HG02623 (cell line): ENCODE measurements around the gene GPD1L.
A peak's percentile ranks its signal among the peaks of the same experiment; 100 is the strongest.
"Not testable (repeated sequence)": the region's sequence is repeated elsewhere in the genome, so short reads cannot be mapped to it uniquely, and the experiment has no call there.

ENCODE experiments used
- ATAC-seq: cut with Tn5 transposase; IDR thresholded peaks from one replicate; pipeline ENCODE4 v1.9.1; 2021; ENCODE audit warnings: moderate library complexity; ENCODE audit not compliant: unreplicated experiment

The GPD1L gene

DNA sequence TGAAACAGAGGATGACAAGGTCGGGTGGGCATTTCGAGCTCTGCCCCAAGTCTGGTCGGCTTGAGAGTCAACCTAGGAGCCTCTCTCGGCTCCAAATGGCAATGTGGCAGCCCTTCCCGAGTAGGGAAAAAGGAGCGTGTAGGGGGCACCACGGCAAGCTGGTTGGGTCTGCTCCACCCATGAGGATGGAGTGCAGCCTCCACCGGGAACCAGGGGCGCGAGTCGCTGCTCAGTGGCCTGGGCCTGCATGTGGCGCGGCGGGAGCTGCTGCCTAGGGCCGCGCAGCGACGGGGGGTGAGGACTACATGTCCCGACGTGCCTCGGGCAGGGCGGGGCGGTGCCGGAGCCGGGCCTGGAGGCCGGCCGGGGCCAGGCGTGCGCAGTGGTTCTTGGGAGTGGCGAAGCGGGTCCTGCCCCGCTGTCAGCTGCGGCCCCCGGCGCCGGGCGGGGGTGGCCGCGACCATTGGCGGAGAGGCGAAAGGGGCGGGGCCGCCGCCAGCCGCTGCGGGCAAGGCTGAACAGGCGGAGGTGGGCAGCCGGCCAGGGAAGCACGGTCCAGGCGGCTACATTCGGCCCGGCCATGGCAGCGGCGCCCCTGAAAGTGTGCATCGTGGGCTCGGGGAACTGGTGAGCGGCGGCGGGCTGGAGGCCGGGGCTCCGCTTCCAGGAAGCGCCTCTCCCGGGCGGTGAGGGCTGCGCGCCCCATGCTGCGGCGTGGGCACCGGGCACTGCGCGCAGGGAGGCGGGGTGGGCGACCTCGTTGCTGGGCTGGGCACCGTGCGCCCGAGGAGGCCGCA is at the start of gene GPD1L:
TSS of gene GPD1L (plus strand) at position 489 of the 797 bp plus-strand sequence. CDS start at position 581, 92 bp downstream.
- peak; percentile 100 for ATAC-seq

DNA sequence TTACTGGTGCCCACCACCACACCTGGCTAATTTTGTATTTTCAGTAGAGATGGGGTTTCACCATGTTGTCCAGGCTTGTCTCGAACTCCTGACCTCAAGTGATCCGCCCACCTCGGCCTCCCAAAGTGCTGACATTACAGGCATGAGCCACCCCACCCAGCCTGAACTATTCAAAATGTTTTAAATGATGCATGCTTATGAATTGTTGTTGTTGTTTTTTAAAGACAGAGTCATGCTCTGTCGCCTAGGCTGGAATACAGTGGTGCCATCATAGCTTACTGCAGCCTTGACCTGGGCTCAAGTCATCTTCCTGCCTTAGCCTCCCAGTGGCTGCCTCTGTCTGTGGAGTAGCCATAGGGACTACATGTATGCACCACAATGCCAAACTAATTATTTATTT is 48.0 kb upstream of the GPD1L start:
- not testable (repeated sequence) for ATAC-seq

DNA sequence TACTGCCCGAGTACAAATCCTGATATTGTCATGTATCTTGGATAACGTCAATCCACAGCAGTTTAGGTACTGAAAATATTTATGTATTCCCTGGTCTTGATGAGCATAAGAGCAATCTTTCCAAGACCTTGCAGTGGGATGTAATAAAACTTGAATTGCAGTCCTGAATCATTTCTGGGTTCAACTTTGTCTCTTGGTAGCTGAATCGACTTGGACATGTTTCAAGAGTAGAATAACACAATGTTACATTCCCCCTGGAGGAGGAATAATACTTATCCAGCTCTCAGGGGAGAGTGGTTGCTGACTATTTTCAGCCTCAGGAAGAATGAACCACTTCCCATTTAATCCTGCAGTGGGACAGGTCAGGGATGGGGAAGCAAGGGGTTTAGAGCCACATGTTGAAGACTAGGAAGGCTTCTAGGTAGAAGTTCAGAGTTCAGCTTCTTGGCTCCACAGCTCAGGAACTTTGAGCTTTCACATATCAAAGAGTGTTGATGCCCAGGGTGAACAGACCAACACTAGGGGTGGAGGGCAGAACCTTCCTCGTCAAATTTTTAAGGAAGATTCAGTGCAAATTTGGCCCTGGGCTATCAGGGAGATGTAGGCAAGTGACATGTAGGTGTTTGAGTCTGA is 43.4 kb upstream of the GPD1L start:
- ATAC-seq = no peak

DNA sequence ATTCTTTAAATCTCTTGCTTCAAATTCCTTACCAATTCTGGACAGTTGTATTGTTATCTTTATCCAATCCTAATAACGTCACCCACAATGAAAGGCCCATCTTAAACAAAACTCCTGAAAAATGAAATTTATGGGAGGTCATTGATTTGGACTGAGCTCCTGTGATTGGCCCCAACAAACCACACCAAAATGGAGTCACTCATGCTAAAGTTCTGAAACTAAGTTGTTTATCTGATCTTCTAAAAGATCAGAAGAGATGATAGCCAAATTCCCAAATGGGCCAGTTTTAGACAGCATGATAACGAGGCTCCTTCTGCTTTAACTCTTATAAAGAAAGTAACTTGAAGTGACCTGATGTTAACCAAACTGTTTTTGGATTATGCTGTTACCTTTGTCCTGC is 39.7 kb upstream of the GPD1L start:
- no peak for ATAC-seq

DNA sequence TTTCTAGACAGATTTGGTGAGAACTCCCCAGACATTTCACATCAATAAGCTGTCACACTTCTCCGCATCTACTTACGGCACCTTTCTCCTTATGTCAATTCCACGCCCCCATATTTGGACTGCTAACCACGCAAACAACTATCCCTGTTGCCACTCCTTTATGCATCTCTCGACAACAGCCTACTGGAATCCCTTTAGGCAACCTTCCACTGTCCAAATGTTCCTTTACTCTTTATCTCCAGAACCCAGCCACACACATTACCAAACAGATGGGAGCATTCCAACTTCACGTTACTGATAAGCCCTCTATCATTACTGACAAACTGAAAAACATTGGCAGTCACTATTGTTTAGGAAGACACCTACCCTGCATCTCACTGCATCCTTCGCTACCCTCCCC is 32.2 kb upstream of the GPD1L start:
- ATAC-seq = not testable (repeated sequence)

DNA sequence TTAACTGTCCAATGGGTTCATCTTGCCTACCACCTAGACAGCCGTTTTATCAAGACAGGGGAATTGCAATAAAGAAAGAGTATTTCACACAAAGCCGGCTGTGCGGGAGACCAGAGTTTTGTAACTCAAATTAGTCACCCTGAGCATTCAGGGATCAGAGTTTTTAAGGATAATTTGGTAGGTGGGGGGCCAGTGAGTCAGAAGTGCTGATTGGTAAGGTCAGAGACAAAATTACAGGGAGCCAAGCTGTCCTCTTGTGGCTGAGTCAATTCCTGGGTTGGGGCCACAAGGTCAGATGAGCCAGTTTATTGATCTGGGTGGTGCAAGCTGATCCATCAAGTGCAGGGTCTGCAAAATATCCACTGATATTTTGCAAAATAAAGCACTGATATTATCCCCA is 29.9 kb upstream of the GPD1L start:
- no peak for ATAC-seq

DNA sequence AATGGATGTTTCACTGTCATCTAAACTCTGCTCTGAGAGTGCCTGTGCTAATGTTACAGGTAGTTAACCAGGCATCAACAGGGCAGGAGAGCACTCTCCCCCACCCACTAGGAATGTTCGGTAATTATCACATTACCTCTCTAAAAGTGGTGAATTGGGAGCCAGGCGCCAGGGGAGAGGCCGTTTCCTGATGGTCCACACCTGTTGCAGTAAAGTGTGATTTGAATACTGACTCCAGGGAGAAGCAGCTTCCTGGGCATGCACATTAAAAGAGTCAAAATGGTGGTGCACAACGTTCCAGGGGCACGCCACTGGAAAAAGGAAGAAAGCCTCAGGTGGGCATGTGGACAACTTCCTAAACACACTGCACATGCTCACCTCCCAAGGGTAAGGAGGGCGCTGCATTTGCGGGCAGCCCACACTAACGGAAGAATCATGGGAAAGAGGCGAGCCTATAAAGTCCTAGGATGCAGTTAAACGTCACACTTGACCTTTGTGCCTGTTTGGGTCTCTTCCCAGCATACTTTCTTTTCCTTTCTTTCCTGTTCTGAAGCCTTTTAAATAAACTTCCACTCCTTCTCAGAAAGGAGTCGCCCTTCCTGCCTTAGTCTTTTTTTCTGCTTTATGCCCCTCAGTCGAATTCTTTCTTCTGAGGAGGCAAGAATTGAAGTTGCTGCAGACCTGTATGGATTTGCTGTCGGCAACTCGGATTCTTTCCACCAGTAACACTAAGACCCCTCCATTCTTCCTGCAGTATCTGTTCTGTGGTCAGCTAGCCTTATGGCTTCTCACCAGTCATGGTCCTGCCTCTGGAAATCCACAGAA is 28.9 kb upstream of the GPD1L start:
- ATAC-seq = no peak

DNA sequence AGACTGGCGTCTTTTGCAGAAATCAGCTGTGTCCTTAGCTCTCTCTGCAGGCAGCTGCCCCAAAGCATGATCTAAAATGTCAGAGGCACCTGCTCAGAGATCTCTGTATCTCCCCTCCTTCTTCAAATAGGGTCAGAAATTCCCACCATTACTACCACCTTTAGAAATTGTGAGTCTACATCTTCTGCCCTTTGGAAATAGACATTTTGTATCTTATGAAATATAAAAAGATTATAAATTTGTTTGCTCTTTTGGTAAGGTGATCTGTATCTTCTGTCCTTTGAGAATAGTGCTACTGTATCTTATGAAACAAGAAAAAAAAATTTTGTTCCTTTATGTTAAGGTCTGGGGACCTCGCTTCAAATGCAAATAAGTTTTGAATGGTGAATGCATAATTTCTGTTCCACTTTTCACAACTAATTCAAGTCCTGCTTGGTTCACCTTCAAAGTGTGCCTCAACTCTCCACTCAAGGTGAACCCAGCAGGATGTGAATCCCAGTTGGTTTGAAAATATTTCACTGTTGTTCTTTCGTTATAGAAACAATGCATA is 28.3 kb upstream of the GPD1L start:
- no peak for ATAC-seq

DNA sequence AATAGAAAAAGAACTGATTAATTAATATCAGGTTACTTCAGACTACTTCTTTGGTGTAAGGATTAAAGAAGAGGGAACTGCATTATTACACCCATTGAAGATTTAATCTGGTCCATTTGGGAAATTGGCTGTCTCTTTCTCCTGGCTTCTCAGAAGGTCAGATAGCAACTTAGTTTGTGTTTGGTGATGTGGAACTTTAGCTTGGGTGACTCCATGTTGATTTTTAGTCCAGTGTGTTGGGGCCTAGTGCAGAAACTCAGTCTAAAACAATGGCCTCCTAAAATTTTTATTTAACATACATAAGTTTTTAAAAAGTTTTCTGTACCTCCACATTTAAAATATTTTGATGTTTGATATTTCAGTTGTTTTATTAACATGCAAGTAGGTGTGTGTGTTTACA is 27.6 kb upstream of the GPD1L start:
- no peak for ATAC-seq

DNA sequence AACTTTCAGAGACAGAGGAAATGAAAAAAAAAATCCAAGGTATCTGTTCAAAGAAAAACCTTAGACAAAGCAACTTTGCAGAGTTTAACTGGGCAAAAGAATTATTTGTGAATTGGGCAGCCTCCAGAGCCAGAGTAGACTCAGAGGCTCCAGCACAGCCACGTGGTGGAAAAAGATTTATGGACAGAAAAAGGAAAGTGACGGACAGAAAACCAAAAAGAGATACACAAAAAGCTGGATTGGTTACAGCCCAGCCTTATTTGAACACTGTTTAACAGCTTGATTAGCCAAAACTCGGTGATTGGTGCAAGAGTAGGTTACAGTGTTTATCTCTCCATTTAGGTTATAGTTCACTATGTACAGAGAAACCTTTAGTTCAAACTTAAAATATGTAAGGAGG is 23.7 kb upstream of the GPD1L start:
- ATAC-seq = no peak

DNA sequence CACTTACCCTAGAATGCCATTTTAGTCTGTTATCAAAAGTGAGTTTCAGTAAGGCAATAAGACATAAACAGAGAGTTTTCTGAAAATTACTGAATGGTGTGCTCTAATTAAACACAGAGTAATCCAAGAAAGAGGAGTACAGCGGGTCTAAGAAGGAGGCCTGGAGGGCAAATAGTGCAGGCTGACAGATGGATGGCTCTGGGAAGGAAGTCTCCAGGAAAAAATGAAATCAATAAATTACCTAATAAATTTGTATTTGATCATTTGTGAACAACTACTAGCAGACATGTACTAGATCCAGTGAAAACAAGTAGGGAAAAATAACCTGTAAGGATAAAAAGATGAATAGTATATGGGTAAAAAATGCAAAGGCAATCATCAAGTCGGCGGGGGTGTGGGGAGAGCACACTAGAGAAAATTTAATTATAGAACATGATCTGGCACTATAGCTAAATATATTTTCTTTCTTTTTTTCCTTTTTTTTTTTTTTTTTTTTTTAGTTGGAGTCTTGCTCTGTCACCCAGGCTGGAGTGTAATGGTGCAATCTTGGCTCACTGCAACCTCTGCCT is 22.6 kb upstream of the GPD1L start:
- ATAC-seq = no peak

DNA sequence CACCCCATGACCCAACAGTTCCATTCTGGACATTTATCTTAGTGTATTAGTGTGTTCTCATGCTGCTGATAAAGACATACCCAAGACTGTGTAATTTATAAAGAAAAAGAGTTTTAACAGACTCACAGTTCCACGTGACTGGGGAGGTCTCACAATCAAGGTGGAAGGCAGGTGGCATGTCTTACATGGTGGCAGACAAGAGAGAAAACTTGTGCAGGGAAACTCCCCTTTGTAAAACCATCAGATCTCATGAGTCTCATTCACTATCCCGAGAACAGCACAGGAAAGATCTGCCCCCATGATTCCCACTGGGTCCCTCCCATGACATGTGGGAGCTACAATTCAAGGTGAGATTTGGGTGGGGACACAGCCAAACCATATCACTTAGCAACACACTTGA is 21.6 kb upstream of the GPD1L start:
- no peak for ATAC-seq

DNA sequence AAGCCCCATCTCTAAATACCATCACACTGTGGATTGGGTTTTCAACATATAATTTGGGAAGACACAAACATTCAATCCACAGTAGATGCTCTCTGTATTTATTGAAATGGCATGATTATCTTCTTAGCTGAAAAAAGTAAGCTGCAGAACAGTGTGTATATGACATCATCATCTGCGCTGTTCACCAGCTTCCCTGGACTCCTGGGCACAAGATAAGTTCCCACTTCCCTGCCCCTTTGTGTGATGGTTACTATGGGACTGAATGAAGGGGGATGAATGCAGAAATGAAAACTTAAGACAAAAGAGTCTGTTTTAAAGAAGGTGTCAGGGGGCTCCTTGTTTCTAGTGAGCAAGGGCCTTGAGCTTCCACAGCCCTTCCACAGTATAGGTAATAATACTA is 20.0 kb upstream of the GPD1L start:
- ATAC-seq = no peak

DNA sequence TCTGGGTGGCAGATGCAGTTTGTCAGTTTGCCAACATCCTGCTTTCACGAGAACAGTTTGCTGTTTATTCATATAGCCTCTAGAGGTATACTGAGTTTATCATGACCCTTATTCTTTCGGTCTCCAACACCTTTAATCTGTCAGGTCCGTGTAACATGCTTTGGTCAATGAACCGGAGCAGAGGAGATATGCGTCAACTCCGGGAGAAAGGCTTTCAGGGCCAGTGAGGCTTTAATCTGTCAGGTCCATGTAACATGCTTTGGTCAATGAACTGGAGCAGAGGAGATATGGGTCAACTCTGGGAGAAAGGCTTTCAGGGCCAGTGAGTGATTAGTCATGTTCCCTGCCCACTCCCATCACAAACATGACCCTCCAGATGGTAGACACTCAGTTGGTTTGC is 16.9 kb upstream of the GPD1L start:
- no peak for ATAC-seq

DNA sequence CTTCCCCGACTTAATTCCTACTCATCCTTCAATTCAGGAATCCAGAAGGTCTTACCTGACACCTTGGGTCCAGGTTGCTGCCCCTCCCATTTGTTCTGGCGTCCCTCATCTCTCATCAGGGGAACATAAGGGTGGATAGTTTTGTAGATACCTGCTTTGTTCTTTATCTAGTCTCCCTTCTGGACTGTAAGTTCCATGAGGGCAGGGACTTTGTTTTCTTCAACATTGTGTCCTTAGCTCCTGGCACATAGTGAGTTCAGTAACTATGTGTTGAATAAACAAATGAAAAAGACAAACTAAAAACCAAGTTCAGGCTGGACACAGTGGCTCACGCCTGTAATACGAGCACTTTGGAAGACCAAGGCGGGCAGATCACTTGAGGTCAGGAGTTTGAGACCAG is 13.2 kb upstream of the GPD1L start:
- ATAC-seq = no peak

DNA sequence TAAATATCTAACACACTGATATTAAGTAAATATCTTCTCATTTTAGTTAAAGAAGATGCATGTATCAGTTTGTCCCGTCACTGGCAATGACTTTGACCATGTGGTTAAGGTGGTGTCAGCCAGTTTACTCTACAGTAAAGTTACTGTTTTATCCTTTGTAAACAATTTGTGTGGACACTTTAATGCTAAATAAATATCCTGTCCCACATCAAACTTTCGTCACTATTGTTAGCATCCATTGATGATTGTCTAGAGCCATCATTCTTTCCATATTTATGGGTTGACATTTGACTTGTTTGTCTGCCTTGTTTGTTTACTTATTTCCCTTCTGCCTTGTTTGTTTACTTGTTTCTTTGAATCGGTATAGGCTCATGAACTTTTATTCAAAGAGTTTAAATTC is 11.0 kb upstream of the GPD1L start:
- ATAC-seq = no peak

DNA sequence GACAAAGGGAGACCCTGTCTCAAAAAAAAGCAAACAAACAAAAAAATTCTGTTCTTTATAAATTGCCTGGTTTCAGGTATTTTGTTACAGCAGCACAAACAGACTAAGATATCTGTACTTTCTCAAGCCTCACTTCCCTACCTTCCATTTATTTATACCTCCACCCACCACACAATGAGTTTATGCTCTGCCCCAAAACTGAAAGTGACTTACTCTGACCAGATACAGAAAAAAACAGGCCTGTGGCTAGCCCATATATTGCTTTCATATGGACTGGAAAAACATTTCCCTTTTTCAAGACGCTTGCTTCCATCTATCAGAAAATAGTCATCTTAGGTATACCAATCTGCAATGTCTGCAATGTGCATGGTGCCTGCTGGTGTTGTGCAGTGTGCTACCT is 8.7 kb upstream of the GPD1L start:
- no peak for ATAC-seq

DNA sequence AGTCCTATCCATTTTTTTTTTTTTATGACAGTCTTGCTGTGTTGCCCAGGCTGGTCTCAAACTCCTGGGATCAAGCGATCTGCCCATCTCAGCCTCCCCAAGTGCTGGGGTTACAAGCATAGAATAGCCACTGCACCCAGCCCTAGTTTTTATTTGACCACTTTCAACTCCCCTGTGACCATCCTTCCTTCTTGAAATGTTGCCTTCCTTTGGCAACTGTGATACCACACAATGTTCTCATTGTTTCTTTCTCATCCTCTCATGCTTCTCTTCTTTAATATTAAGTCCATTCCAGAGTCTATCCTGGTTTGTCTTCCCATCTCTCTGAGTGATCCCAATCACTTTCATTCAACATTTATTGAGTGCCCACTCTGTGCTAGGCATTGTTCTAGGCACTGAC is 7.9 kb upstream of the GPD1L start:
- no peak for ATAC-seq

DNA sequence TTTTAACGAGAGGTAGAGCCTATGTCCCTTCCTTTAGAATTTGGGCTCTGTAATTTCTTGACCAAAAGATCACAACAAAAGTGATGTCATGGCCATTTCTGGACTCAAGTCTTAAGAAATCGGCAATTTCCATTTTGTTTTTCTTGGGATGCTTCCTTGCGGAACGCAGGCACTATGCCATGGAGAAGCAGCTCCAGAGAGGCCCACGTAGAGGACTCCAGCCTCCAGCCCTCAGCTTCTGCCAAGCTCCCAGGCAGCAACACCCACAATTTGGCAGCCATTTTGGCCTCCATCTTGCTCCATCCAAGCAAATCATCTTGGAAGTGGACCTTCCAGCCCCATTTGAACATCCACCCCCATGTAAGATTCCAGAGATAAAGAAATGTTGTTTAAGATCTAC is 6.0 kb upstream of the GPD1L start:
- no peak for ATAC-seq

DNA sequence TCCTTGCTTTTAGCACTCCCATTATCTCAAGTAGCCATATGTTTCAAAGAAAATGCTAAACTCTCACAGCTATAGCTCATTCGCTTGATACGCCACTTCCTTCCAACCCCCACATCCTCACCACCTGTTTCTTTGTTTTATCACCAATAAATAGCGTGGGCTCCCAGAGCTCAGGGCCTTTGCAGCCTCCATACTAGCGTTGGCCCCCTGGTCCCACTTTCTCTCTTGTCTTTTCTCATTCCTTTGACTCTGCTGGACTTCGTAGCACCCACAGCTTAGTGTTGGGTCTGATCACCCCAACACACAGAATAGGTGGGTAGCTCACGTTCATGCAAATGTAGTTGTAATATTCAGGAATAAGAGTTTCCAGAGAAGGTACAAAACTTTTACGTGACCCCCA is 4.1 kb upstream of the GPD1L start:
- ATAC-seq = no peak

DNA sequence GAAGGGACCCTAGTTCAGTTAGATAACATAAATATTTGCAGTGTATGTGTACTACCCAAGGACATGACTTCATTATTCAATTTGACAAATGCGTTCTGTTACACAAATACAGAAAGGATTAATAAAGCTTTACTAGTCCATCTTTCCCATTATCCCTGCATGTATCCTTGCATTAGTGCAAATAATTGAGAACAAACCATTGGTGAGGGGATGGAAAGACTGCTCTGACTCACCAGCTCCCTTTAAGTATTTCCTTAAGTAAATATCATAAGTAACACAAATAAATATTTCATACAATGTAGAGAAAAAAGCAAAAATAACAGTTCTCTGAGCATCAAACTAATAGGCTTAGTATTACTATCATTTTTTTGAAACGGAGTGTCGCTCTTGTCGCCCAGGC is 1.9 kb upstream of the GPD1L start:
- ATAC-seq = no peak
